SK-N-SH (cell line): ENCODE results near the gene NOS2. TPM values are rescaled to one million over a fixed set of nuclear protein-coding genes. Genes with fewer than 3 reads are reported as not detected.

ENCODE experiments used
- CTCF ChIA-PET: fragments of 300-600, 350-600 bp; formaldehyde crosslinking; extraction: SDS; loops from one replicate; lab custom pipeline; 2021; lab: Yijun Ruan, JAX
- POLR2A ChIA-PET: fragments of 350-600 bp; sonication (Branson Sonifier 250); formaldehyde crosslinking; extraction: SDS; loops from one replicate; lab custom pipeline; 2020; ENCODE audit warnings: antibody characterized with exemption, inconsistent platforms; lab: Yijun Ruan, JAX
- DNase-seq: peaks from one replicate; pipeline ENCODE4 v3.0.0; 2012
- H2AFZ ChIP-seq: fragments of 200-600 bp; sonication (generic); 2 replicates; pipeline ENCODE4 v1.8.1; 2016; ENCODE audit warnings: antibody characterized with exemption, mild to moderate bottlenecking, low read depth
- H3F3A ChIP-seq: fragments of 200-600 bp; sonication (generic); replicated peaks from 2 replicates; pipeline ENCODE3; 2016; ENCODE audit warnings: antibody characterized with exemption, mild to moderate bottlenecking; ENCODE audit not compliant: insufficient read depth
- H3K27ac ChIP-seq, 2 experiments: fragments of 200-500 bp in 1 of 2; fragments of 200-600 bp in 1 of 2; sonication (Bioruptor generic) in 1 of 2; sonication (generic), shearing (Covaris generic) in 1 of 2; 2 replicates each; pipeline versions ENCODE4 v1.5.1 to v1.6.1; 2014 to 2016; ENCODE audit warnings: low read depth in 2 of 2, inconsistent platforms in 1 of 2, low read length in 1 of 2, mild to moderate bottlenecking in 1 of 2, mixed read lengths in 1 of 2
- H3K27me3 ChIP-seq: fragments of 200-600 bp; sonication (generic), shearing (Covaris generic); 2 replicates; pipeline ENCODE4 v1.6.1; 2016; ENCODE audit warnings: mixed run types; ENCODE audit not compliant: insufficient read depth
- H3K36me3 ChIP-seq, 2 experiments: fragments of 200-500 bp in 1 of 2; fragments of 200-600 bp in 1 of 2; sonication (Bioruptor generic) in 1 of 2; sonication (generic) in 1 of 2; replicated peaks in 1 of 2; 2 replicates each; pipeline versions ENCODE3 to v1.5.1; 2014 to 2016; ENCODE audit warnings: low read length in 1 of 2, mild to moderate bottlenecking in 1 of 2; ENCODE audit not compliant: insufficient read depth in 2 of 2, control insufficient read depth in 1 of 2
- H3K4me1 ChIP-seq, 2 experiments: fragments of 200-500 bp in 1 of 2; fragments of 200-600 bp in 1 of 2; sonication (Bioruptor generic) in 1 of 2; sonication (generic), shearing (Covaris generic) in 1 of 2; 2 replicates each; pipeline versions ENCODE4 v1.5.1 to v1.6.1; 2014 to 2016; ENCODE audit warnings: low read depth in 1 of 2, low read length in 1 of 2, mixed run types in 1 of 2; ENCODE audit not compliant: insufficient read depth in 2 of 2, control insufficient read depth in 1 of 2
- H3K4me2 ChIP-seq: fragments of 200-600 bp; sonication (generic), shearing (Covaris generic); 2 replicates; pipeline ENCODE4 v1.6.1; 2017; ENCODE audit warnings: mixed run types
- H3K4me3 ChIP-seq, 2 experiments: fragments of 200-500 bp in 1 of 2; fragments of 200-600 bp in 1 of 2; sonication (Bioruptor generic) in 1 of 2; sonication (generic), shearing (Covaris generic) in 1 of 2; 2 replicates each; pipeline versions ENCODE4 v1.5.1 to v1.8.1; 2014 to 2016; ENCODE audit warnings: low read depth in 2 of 2, inconsistent platforms in 1 of 2, low read length in 1 of 2, mild to moderate bottlenecking in 1 of 2, mixed read lengths in 1 of 2, moderate library complexity in 1 of 2
- H3K79me2 ChIP-seq: fragments of 200-600 bp; sonication (generic); 2 replicates; pipeline ENCODE4 v1.8.1; 2017; ENCODE audit warnings: mild to moderate bottlenecking; ENCODE audit not compliant: insufficient read depth
- H3K9ac ChIP-seq: fragments of 200-600 bp; sonication (generic); 2 replicates; pipeline ENCODE4 v1.6.1; 2017; ENCODE audit warnings: mixed run types
- H3K9me2 ChIP-seq: fragments of 200-600 bp; sonication (generic); 2 replicates; pipeline ENCODE4 v1.6.1; 2017; ENCODE audit warnings: mixed run types
- H3K9me3 ChIP-seq: fragments of 200-600 bp; sonication (generic); 2 replicates; pipeline ENCODE4 v1.6.1; 2017; ENCODE audit warnings: mixed run types, mild to moderate bottlenecking, moderate library complexity
- H4K20me1 ChIP-seq: fragments of 200-600 bp; sonication (generic); 2 replicates; pipeline ENCODE4 v1.6.1; 2017; ENCODE audit warnings: mild to moderate bottlenecking, mixed run types; ENCODE audit not compliant: insufficient read depth
- EP300 ChIP-seq, 2 experiments: IDR thresholded peaks; 2 replicates each; pipeline versions ENCODE4 v1.4.0 to v1.6.1; 2012; ENCODE audit warnings: borderline replicate concordance in 1 of 2, low read depth in 1 of 2, low read length in 1 of 2
- FOXM1 ChIP-seq: IDR thresholded peaks from 2 replicates; pipeline ENCODE4 v1.4.0; 2012; ENCODE audit warnings: low read depth, mild to moderate bottlenecking
- GATA2 ChIP-seq: sonication (generic); formaldehyde crosslinking; IDR thresholded peaks from 2 replicates; pipeline ENCODE4 v1.5.0; 2020; ENCODE audit warnings: mild to moderate bottlenecking, missing genetic modification reagents
- JUND ChIP-seq: IDR thresholded peaks from 2 replicates; pipeline ENCODE4 v1.4.0; 2012
- NRF1 ChIP-seq: IDR thresholded peaks from 2 replicates; pipeline ENCODE4 v1.6.1; 2012; ENCODE audit warnings: low read depth, mild to moderate bottlenecking, low read length
- RXRA ChIP-seq: IDR thresholded peaks from 2 replicates; pipeline ENCODE4 v1.4.0; 2012; ENCODE audit warnings: low read depth, mild to moderate bottlenecking, borderline replicate concordance
- USF2 ChIP-seq: fragments of 150-350 bp; IDR thresholded peaks from 2 replicates; pipeline ENCODE4 v1.6.1; 2017; ENCODE audit warnings: antibody characterized with exemption, low read length, low read depth, borderline replicate concordance
- ZBTB33 ChIP-seq: IDR thresholded peaks from 2 replicates; pipeline ENCODE4 v1.4.0; 2012; ENCODE audit warnings: low read depth, borderline replicate concordance
- WGBS: methylation state at CpG from one replicate; pipeline ENCODE4 v1.1.6; 2017; ENCODE audit warnings: low lambda C conversion rate; 5-methylcytosine and 5-hydroxymethylcytosine counted together
- polyA plus RNA-seq, 3 experiments: library from polyadenylated mRNA; depleted of rRNA; stranded (reverse); fragments of >200 nt; gene quantifications; 2 replicates each; pipeline ENCODE4 v1.2.3, GENCODE V29; 2012
- TF ChIP-seq, protein P1 (sequence below): fragments of 150-350 bp; IDR thresholded peaks from 2 replicates; pipeline ENCODE4 v1.6.1; 2016; ENCODE audit warnings: mild to moderate bottlenecking, low read depth, low read length
- TF ChIP-seq, protein P2 (sequence below): IDR thresholded peaks from 2 replicates; pipeline ENCODE4 v1.4.0; 2012; ENCODE audit warnings: low read depth
- TF ChIP-seq, protein P3 (sequence below): fragments of 200-600 bp; sonication (generic); IDR thresholded peaks from 2 replicates; pipeline ENCODE4 v1.6.1; 2017; ENCODE audit warnings: antibody characterized with exemption, mild to moderate bottlenecking, moderate library complexity
- TF ChIP-seq, protein P4 (sequence below): IDR thresholded peaks from 2 replicates; pipeline ENCODE4 v1.4.0; 2012; ENCODE audit warnings: low read depth, borderline replicate concordance

Gene NOS2
- polyA plus RNA-seq, 1 of the 3 experiments (the other 2 are of a cell fraction): not detected

- H2AFZ ChIP-seq: no peak overlapping the region
- no peaks in the 10 kb centered on the region for H4K20me1 ChIP-seq
- no peaks in the 10 kb centered on the region for H3K79me2 ChIP-seq
- no peak overlapping the region for H3K9ac ChIP-seq
- H3K4me1 ChIP-seq: peaks cover 0 to 3% of the 10 kb centered on the region in 2 experiments; a peak in 1 of 4 replicates
- CTCF ChIA-PET: interaction anchor here (1.0 to 3.5 kb wide), 5 partner anchors 10 to 102 kb away, joined by 3 to 19 read pairs (median 7); no protein-coding TSS in a partner anchor
- no peak for TF ChIP-seq GATA2 (CRISPR knock-in tag)
- TF ChIP-seq, protein P1, sequence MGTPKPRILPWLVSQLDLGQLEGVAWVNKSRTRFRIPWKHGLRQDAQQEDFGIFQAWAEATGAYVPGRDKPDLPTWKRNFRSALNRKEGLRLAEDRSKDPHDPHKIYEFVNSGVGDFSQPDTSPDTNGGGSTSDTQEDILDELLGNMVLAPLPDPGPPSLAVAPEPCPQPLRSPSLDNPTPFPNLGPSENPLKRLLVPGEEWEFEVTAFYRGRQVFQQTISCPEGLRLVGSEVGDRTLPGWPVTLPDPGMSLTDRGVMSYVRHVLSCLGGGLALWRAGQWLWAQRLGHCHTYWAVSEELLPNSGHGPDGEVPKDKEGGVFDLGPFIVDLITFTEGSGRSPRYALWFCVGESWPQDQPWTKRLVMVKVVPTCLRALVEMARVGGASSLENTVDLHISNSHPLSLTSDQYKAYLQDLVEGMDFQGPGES: no peak
- TF ChIP-seq, protein P2, sequence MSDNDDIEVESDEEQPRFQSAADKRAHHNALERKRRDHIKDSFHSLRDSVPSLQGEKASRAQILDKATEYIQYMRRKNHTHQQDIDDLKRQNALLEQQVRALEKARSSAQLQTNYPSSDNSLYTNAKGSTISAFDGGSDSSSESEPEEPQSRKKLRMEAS: no peak
- TF ChIP-seq NRF1: no peak
- no peak for TF ChIP-seq JUND
- TF ChIP-seq USF2: no peak
- TF ChIP-seq, protein P3, sequence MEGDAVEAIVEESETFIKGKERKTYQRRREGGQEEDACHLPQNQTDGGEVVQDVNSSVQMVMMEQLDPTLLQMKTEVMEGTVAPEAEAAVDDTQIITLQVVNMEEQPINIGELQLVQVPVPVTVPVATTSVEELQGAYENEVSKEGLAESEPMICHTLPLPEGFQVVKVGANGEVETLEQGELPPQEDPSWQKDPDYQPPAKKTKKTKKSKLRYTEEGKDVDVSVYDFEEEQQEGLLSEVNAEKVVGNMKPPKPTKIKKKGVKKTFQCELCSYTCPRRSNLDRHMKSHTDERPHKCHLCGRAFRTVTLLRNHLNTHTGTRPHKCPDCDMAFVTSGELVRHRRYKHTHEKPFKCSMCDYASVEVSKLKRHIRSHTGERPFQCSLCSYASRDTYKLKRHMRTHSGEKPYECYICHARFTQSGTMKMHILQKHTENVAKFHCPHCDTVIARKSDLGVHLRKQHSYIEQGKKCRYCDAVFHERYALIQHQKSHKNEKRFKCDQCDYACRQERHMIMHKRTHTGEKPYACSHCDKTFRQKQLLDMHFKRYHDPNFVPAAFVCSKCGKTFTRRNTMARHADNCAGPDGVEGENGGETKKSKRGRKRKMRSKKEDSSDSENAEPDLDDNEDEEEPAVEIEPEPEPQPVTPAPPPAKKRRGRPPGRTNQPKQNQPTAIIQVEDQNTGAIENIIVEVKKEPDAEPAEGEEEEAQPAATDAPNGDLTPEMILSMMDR: no peak
- TF ChIP-seq, protein P4, sequence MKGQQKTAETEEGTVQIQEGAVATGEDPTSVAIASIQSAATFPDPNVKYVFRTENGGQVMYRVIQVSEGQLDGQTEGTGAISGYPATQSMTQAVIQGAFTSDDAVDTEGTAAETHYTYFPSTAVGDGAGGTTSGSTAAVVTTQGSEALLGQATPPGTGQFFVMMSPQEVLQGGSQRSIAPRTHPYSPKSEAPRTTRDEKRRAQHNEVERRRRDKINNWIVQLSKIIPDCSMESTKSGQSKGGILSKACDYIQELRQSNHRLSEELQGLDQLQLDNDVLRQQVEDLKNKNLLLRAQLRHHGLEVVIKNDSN: no peak
- no peak for TF ChIP-seq EP300 (IDR thresholded peaks at IDR 0.05; ENCODE audit: borderline replicate concordance in 1 of 2, low read depth in 1 of 2, low read length in 1 of 2)
- no peak for TF ChIP-seq FOXM1
- TF ChIP-seq RXRA: no peak
- no peak for TF ChIP-seq ZBTB33
- TF ChIP-seq, all 33 proteins: peak for 0
- DNase-seq: no peak
- Histone ChIP-seq H3K9me2 (no peaks in the 10 kb centered on the region), H3K4me3 (no peak overlapping the region), H3K27me3 (no peaks in the 10 kb centered on the region), H3K4me2 (no peak overlapping the region), H3K36me3 (no peaks in the 10 kb centered on the region), H3K27ac (no peak overlapping the region), H3K9me3 (no peaks in the 10 kb centered on the region), H3F3A (no peaks in the 10 kb centered on the region)
- WGBS: 71% methylated on average over 4 of the region's 4 CpGs
- POLR2A ChIA-PET: no interaction called here
Measured at GRCh38 chr17:27778183-27778582, 22.1 kb downstream of the NOS2 start.
